ENCODE measurements around the gene HACL1. TPM values are rescaled to one million over a fixed set of nuclear protein-coding genes. Genes with fewer than 3 reads are reported as not detected.

Gene HACL1
- total RNA-seq, 2 experiments from 2014 or later = 24.9 to 29.5 TPM

GRCh38 chr3:15585111-15585845 lies 16.1 kb downstream of the HACL1 start:
- Mint-ChIP-seq H3K4me3 (no peak overlapping the region), H3K27me3 (no peaks in the 10 kb centered on the region), H3K36me3 (peaks cover 16% of the 10 kb centered on the region), H3K4me1 (peaks cover 1% of the 10 kb centered on the region), H3K9me3 (no peaks in the 10 kb centered on the region), H3K27ac (no peak overlapping the region)
- no peak for ATAC-seq (ENCODE audit: low read depth)
- POLR2A ChIA-PET = no interaction called here
- DNase-seq = no peak

- no peaks in the 10 kb centered on the region for H3K9me3 Mint-ChIP-seq
- peaks cover 1% of the 10 kb centered on the region for H3K4me1 Mint-ChIP-seq
- H3K36me3 Mint-ChIP-seq = peaks cover 18% of the 10 kb centered on the region
- ATAC-seq (ENCODE audit: low read depth) = no peak
- POLR2A ChIA-PET = no interaction called here
- no peaks in the 10 kb centered on the region for H3K27me3 Mint-ChIP-seq
- DNase-seq = no peak
- no peak overlapping the region for H3K27ac Mint-ChIP-seq
- H3K4me3 Mint-ChIP-seq = no peak overlapping the region
Measured at GRCh38 chr3:15581471-15582394, 19.6 kb downstream of the HACL1 start.

DNA sequence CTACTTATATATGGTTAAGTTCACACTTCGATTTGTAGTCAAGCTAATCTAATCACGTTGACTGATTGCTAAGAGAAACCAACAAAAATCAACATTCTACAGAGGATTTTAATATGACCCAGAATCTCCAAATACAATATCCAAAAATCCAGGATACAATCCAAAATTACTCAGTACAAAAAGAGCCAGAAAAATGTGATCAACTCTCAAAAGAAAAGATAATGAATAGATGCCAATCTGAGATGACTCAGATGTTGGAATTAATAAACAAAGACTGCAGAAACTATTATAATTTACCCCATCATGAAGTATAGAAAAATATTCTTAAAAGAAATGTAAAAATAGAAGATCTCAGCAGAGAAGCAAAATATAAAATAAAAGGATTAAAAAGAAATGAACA lies 22.3 kb downstream of the HACL1 start:
- POLR2A ChIA-PET = no interaction called here
- H3K27me3 Mint-ChIP-seq = no peaks in the 10 kb centered on the region
- DNase-seq = no peak
- no peak for ATAC-seq (ENCODE audit: low read depth)
- H3K27ac Mint-ChIP-seq = no peak overlapping the region
- no peaks in the 10 kb centered on the region for H3K4me1 Mint-ChIP-seq
- H3K36me3 Mint-ChIP-seq = peaks cover 13% of the 10 kb centered on the region
- no peak overlapping the region for H3K4me3 Mint-ChIP-seq
- H3K9me3 Mint-ChIP-seq = no peaks in the 10 kb centered on the region

- DNase-seq (no peak), ATAC-seq (ENCODE audit: low read depth) (no peak)
- Mint-ChIP-seq H3K36me3 (peaks cover 13% of the 10 kb centered on the region), H3K27me3 (no peaks in the 10 kb centered on the region), H3K4me1 (no peaks in the 10 kb centered on the region), H3K4me3 (no peak overlapping the region), H3K27ac (no peak overlapping the region), H3K9me3 (no peaks in the 10 kb centered on the region)
- POLR2A ChIA-PET = no interaction called here
Measured at GRCh38 chr3:15578289-15578867, 23.0 kb downstream of the HACL1 start.

DNA sequence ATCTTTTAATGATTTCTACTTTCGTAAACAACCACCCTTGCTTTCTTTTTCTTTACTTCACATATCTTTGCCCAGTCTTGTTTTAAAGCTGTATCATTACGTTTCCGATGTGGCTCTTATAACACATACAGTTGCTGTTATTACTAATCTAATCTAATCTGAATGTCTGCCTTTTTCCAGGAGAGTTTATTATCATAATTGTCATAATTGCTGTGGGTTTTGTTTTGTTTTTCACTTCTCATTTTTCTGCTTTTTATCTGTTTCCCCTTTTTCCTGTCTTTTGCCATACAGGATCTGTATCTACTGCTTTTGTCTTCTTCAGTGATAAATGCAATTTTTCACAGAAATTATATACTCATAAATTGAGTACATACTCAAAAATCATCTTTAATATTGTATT lies 24.9 kb downstream of the HACL1 start:
- no peak for ATAC-seq (ENCODE audit: low read depth)
- POLR2A ChIA-PET = no interaction called here
- no peak overlapping the region for H3K4me3 Mint-ChIP-seq
- H3K9me3 Mint-ChIP-seq = no peaks in the 10 kb centered on the region
- H3K27ac Mint-ChIP-seq = no peak overlapping the region
- H3K27me3 Mint-ChIP-seq = no peaks in the 10 kb centered on the region
- H3K4me1 Mint-ChIP-seq = peaks cover 3% of the 10 kb centered on the region
- no peak for DNase-seq
- H3K36me3 Mint-ChIP-seq = peaks cover 15% of the 10 kb centered on the region

DNA sequence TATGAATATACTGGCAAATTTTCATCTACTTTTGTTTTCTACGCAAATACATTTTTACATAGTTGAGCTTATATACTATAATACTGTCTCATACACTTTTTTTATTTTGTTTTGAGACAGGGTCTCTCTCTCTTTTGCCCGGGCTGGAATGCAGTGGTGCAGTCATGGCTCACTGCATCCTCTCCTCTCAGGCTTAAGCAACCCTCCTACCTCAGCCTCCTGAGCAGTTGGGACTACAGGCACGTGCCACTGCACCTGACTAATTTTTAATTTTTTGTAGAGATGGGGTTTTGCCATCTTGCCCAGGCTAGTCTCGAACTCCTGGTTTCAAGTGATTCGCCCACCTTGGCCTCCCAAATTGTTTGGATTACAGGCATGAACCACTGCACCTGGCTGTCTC lies 25.9 kb downstream of the HACL1 start:
- peaks cover 19% of the 10 kb centered on the region for H3K36me3 Mint-ChIP-seq

GRCh38 chr3:15572138-15572537 lies 29.2 kb downstream of the HACL1 start:
- Mint-ChIP-seq H3K27ac (no peak overlapping the region), H3K36me3 (peaks cover 27% of the 10 kb centered on the region), H3K4me1 (peaks cover 12% of the 10 kb centered on the region), H3K27me3 (no peaks in the 10 kb centered on the region), H3K4me3 (no peak overlapping the region), H3K9me3 (peaks cover 1% of the 10 kb centered on the region)
- ATAC-seq (ENCODE audit: low read depth) = no peak
- POLR2A ChIA-PET = no interaction called here
- DNase-seq = no peak

More for the DNA sequence above, 25.9 kb downstream of the HACL1 start:
- Mint-ChIP-seq H3K27ac (no peak overlapping the region), H3K9me3 (no peaks in the 10 kb centered on the region), H3K4me3 (no peak overlapping the region), H3K4me1 (peaks cover 6% of the 10 kb centered on the region), H3K27me3 (no peaks in the 10 kb centered on the region)
- ATAC-seq (ENCODE audit: low read depth) (no peak), DNase-seq (no peak)
- POLR2A ChIA-PET = no interaction called here

- Mint-ChIP-seq H3K27me3 (no peaks in the 10 kb centered on the region), H3K4me1 (peaks cover 6% of the 10 kb centered on the region), H3K36me3 (peaks cover 32% of the 10 kb centered on the region), H3K9me3 (peaks cover 1% of the 10 kb centered on the region), H3K27ac (no peak overlapping the region), H3K4me3 (no peak overlapping the region)
- DNase-seq (no peak), ATAC-seq (ENCODE audit: low read depth) (no peak)
- POLR2A ChIA-PET = no interaction called here
Measured at GRCh38 chr3:15563190-15563589, 38.2 kb downstream of the HACL1 start.

DNA sequence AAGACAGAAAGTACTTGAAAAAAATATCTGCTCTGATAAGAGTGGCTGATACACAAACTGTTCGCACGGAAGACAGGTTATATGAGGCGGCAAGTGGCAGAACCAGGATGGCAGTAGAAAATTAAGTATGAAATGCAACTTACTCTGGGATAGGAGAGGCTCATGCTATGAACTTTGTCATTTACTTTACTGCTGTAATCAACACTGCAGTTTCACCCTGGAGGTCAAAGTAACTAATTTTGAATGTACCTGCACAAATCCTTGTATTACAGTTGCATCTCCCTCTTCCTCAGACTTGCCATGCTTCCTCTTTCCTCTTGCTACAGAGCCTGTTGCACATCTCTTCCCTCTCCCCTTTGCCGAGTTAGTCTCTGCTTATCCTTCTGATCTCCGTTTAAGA lies 38.8 kb downstream of the HACL1 start:
- Mint-ChIP-seq H3K4me3 (no peak overlapping the region), H3K36me3 (peaks cover 25% of the 10 kb centered on the region), H3K4me1 (peaks cover 6% of the 10 kb centered on the region), H3K9me3 (peaks cover 1% of the 10 kb centered on the region), H3K27ac (no peak overlapping the region), H3K27me3 (no peaks in the 10 kb centered on the region)
- DNase-seq (no peak), ATAC-seq (ENCODE audit: low read depth) (no peak)
- POLR2A ChIA-PET = no interaction called here

DNA sequence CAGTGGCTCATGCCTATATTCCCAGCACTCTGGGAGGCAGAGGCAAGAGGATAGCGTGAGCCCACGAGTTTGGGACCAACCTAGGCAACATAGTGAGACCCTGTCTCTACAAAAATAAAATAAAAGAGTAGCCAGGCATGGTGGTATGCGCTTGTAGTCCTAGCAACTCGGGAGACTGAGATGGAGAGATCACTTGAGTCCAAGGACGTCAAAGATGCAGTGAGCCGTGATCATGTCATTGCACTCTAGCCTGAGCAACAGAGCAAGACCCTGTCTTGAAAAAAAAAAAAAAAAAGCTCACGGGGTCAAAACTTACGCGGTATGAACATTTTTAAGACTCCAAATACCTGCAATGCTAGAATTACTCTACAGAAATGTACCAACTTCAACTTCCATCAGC lies 42.8 kb downstream of the HACL1 start:
- no peaks in the 10 kb centered on the region for H3K9me3 Mint-ChIP-seq

DNA sequence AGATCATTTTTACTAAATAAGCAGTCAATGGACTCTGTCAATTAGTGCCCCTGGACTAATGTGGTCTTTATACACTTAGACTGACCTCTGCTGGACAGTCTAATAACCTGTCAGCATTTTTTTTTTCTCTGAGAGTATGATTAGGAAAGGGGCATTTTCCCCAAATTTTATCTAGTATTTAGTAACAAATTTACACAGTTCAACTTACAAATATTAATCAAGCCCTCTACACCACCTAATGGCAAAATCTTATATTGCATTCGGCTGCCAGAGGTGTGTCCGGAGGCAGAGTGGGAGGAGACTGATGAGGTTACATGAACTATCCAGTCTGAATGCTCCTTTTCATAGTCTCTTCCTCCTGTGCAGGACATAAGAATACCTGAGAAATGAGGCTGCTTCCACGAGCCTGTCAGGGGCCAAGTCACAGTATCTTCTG lies 43.8 kb downstream of the HACL1 start:
- ATAC-seq (ENCODE audit: low read depth) (peak; percentile 91), DNase-seq (peak; percentile 52)
- Mint-ChIP-seq H3K27ac (peak overlapping the region; percentile 54), H3K9me3 (no peaks in the 10 kb centered on the region), H3K4me3 (peak overlapping the region; percentile 18), H3K27me3 (no peaks in the 10 kb centered on the region), H3K36me3 (peaks cover 7% of the 10 kb centered on the region), H3K4me1 (peaks cover 23% of the 10 kb centered on the region)
- POLR2A ChIA-PET = interaction anchor here (1.1 to 2.2 kb wide), 5 partner anchors 19 to 289 kb away, joined by 4 to 9 read pairs (median 5); no protein-coding TSS in a partner anchor

More for the DNA sequence above, 42.8 kb downstream of the HACL1 start:
- Mint-ChIP-seq H3K4me1 (peaks cover 21% of the 10 kb centered on the region), H3K4me3 (no peak overlapping the region), H3K27me3 (no peaks in the 10 kb centered on the region), H3K36me3 (peaks cover 12% of the 10 kb centered on the region), H3K27ac (no peak overlapping the region)
- POLR2A ChIA-PET = interaction anchor here (0.6 kb wide), 1 partner anchor 329 kb away, joined by 6 read pairs; no protein-coding TSS in a partner anchor
- DNase-seq (no peak), ATAC-seq (ENCODE audit: low read depth) (no peak)

GRCh38 chr3:15556512-15556911 lies 44.9 kb downstream of the HACL1 start:
- no peak for DNase-seq
- POLR2A ChIA-PET = interaction anchor here (0.7 to 2.2 kb wide), 7 partner anchors 18 to 288 kb away, joined by 3 to 9 read pairs (median 5); no protein-coding TSS in a partner anchor
- peaks cover 25% of the 10 kb centered on the region for H3K4me1 Mint-ChIP-seq
- H3K36me3 Mint-ChIP-seq = peaks cover 7% of the 10 kb centered on the region
- no peaks in the 10 kb centered on the region for H3K9me3 Mint-ChIP-seq
- H3K27me3 Mint-ChIP-seq = no peaks in the 10 kb centered on the region
- peak overlapping the region; percentile 70 for H3K27ac Mint-ChIP-seq
- peak; percentile 72 for ATAC-seq (ENCODE audit: low read depth)
- H3K4me3 Mint-ChIP-seq = peak overlapping the region; percentile 45

DNA sequence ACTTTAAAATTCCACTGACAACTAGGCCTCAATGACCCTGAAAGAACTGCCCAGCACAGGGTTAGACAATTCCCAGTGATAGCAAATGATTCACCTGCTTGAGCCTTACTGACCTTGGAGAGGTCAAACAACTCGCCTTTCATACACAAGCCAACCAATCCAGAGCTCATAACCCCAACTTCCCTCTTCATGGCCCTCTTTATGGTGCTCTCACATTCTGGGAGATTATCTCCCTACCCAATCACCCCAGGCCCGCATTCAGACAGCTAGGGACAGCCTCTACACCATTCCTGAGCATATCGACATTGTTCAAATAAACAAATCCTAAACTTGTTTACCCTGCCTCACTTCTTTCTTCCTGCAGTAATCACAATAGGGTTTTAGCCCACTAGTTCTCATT lies 47.6 kb downstream of the HACL1 start:
- H3K9me3 Mint-ChIP-seq = peaks cover 4% of the 10 kb centered on the region
- no peak overlapping the region for H3K4me3 Mint-ChIP-seq
- DNase-seq (no peak), ATAC-seq (ENCODE audit: low read depth) (no peak)
- H3K36me3 Mint-ChIP-seq = peaks cover 22% of the 10 kb centered on the region
- H3K27me3 Mint-ChIP-seq = no peaks in the 10 kb centered on the region
- H3K27ac Mint-ChIP-seq = no peak overlapping the region
- H3K4me1 Mint-ChIP-seq = peaks cover 25% of the 10 kb centered on the region
- POLR2A ChIA-PET = no interaction called here

Measured in activated naive CD8-positive, alpha-beta T cell treated with anti-CD3 and anti-CD28 coated beads, Interleukin-2, amount 10 ng/mL, durations not matched to agents 7 days and 5 days (primary cell).